WTC11 (cell line): ENCODE data around the gene DEXI. TPM values are rescaled to one million over a fixed set of nuclear protein-coding genes. Genes with fewer than 3 reads are reported as not detected.
A peak's percentile ranks its signal among the peaks of the same experiment; 100 is the strongest.
"Not testable (repeated sequence)": the region's sequence is repeated elsewhere in the genome, so short reads cannot be mapped to it uniquely, and the experiment has no call there.

Experiments
- ATAC-seq: fragments of 200-7000 bp; cut with Tn5 transposase; 2 replicates; pipeline ENCODE4 v1.10.0; 2021; ENCODE audit warnings: mild to moderate bottlenecking, moderate library complexity
- CTCF ChIA-PET: fragments of 300-600 bp; sonication (Branson Sonifier 250); formaldehyde crosslinking; loops from one replicate; lab custom pipeline; 2021; ENCODE audit warnings: antibody characterized with exemption; lab: Charles Lee
- POLR2A ChIA-PET: fragments of 350-600 bp; sonication (Branson Sonifier 250); formaldehyde crosslinking; loops from one replicate; lab custom pipeline; 2021; ENCODE audit warnings: antibody characterized with exemption; lab: Charles Lee
- DNase-seq: peaks from one replicate; pipeline ENCODE4 v3.0.0; 2021; ENCODE audit warnings: low spot score
- H3K27ac Mint-ChIP-seq: 2 replicates; pipeline ENCODE4 v1.8.0; 2021; ENCODE audit warnings: mixed read lengths
- H3K27me3 Mint-ChIP-seq: 2 replicates; pipeline ENCODE4 v1.8.0; 2021; ENCODE audit warnings: low read depth, mild to moderate bottlenecking, moderate library complexity, mixed read lengths
- H3K36me3 Mint-ChIP-seq: 2 replicates; pipeline ENCODE4 v1.8.0; 2021; ENCODE audit warnings: mixed read lengths
- H3K4me1 Mint-ChIP-seq: 2 replicates; pipeline ENCODE4 v1.8.0; 2022; ENCODE audit warnings: mixed read lengths
- H3K4me3 Mint-ChIP-seq: 2 replicates; pipeline ENCODE4 v1.8.0; 2021; ENCODE audit warnings: mild to moderate bottlenecking, moderate library complexity, mixed read lengths
- H3K9me3 Mint-ChIP-seq: 2 replicates; pipeline ENCODE4 v1.8.0; 2021; ENCODE audit warnings: mixed read lengths
- ATF3 ChIP-seq: sonication (generic); formaldehyde crosslinking; conservative IDR thresholded peaks from 2 replicates; pipeline ENCODE4 v1.8.1; 2022; ENCODE audit warnings: mild to moderate bottlenecking, missing genetic modification reagents
- CBFB ChIP-seq: sonication (generic); formaldehyde crosslinking; IDR thresholded peaks from 2 replicates; pipeline ENCODE4 v1.8.1; 2022; ENCODE audit warnings: mild to moderate bottlenecking, low read depth, missing genetic modification reagents
- CREM ChIP-seq: sonication (generic); formaldehyde crosslinking; IDR thresholded peaks from 2 replicates; pipeline ENCODE4 v1.8.1; 2022; ENCODE audit warnings: mild to moderate bottlenecking, missing genetic modification reagents, moderate library complexity
- E2F1 ChIP-seq: sonication (generic); formaldehyde crosslinking; IDR thresholded peaks from 2 replicates; pipeline ENCODE4 v1.8.0; 2022; ENCODE audit warnings: mild to moderate bottlenecking, missing genetic modification reagents
- GABPB1 ChIP-seq: sonication (generic); formaldehyde crosslinking; IDR thresholded peaks from 2 replicates; pipeline ENCODE4 v1.8.1; 2023; ENCODE audit warnings: mild to moderate bottlenecking, missing genetic modification reagents
- HMGXB4 ChIP-seq: sonication (generic); formaldehyde crosslinking; IDR thresholded peaks from 2 replicates; pipeline ENCODE4 v1.8.1; 2023; ENCODE audit warnings: mild to moderate bottlenecking, moderate library complexity, missing genetic modification reagents
- IRF2 ChIP-seq: sonication (generic); formaldehyde crosslinking; IDR thresholded peaks from 2 replicates; pipeline ENCODE4 v1.8.0; 2022; ENCODE audit warnings: low read depth, missing genetic modification reagents, borderline replicate concordance
- NFE2L1 ChIP-seq: sonication (generic); formaldehyde crosslinking; IDR thresholded peaks from 2 replicates; pipeline ENCODE4 v1.8.1; 2023; ENCODE audit warnings: missing genetic modification reagents
- RORB ChIP-seq: fragments of 250-450 bp; sonication (Bioruptor Pico); IDR thresholded peaks from 2 replicates; pipeline ENCODE4 v1.9.0; 2021; ENCODE audit warnings: mild to moderate bottlenecking
- SP1 ChIP-seq: sonication (generic); formaldehyde crosslinking; conservative IDR thresholded peaks from 2 replicates; pipeline ENCODE4 v1.8.1; 2022; ENCODE audit warnings: missing genetic modification reagents
- TP53 ChIP-seq: sonication (generic); formaldehyde crosslinking; IDR thresholded peaks from 2 replicates; pipeline ENCODE4 v1.8.1; 2023; ENCODE audit warnings: mild to moderate bottlenecking, missing genetic modification reagents
- ZMAT4 ChIP-seq: fragments of 250-450 bp; sonication (Bioruptor Pico); IDR thresholded peaks from 2 replicates; pipeline ENCODE4 v1.9.0; 2021; ENCODE audit warnings: mild to moderate bottlenecking
- ZNF281 ChIP-seq: sonication (generic); formaldehyde crosslinking; IDR thresholded peaks from 2 replicates; pipeline ENCODE4 v1.8.0; 2023; ENCODE audit warnings: mild to moderate bottlenecking, missing genetic modification reagents
- total RNA-seq: library from RNA; stranded (reverse); gene quantifications from 3 replicates; pipeline ENCODE4 v1.2.3, GENCODE V29; 2021

DEXI gene
- total RNA-seq, 1 experiment from 2014 or later: 33.7 TPM

- no peak for TF ChIP-seq ZMAT4 (CRISPR knock-in tag)
- TF ChIP-seq HMGXB4 (CRISPR knock-in tag): 0 out of 2 replicates have a peak, but pooled peaks have one; percentile 50
- no peak for TF ChIP-seq CBFB (CRISPR knock-in tag)
- TF ChIP-seq IRF2 (CRISPR knock-in tag): no peak
- TF ChIP-seq E2F1: no peak
- no peak for TF ChIP-seq RORB
- TF ChIP-seq ZNF281 (CRISPR knock-in tag): no peak
- TF ChIP-seq SP1 (CRISPR knock-in tag): peak; percentile 94
These were observed 2.2 kb upstream of the DEXI start, which contains the start of gene CLEC16A (continued) for GRCh38 chr16:10944249-10945064.

GRCh38 chr16:10943064-10943353 lies 741 bp upstream of the DEXI start:
- ChIA-PET CTCF (no interaction called here), POLR2A (no interaction called here)
- no peak for DNase-seq
- Mint-ChIP-seq H3K27ac (peak overlapping the region; percentile 18; the same call in 1 of the 2 replicates), H3K4me1 (peaks cover 58% of the 10 kb centered on the region), H3K27me3 (peaks cover 3% of the 10 kb centered on the region; the same call in 1 of the 2 replicates), H3K36me3 (peaks cover 7% of the 10 kb centered on the region; the same call in 1 of the 2 replicates), H3K9me3 (no peaks in the 10 kb centered on the region), H3K4me3 (peak overlapping the region; percentile 74)
- ATAC-seq: no peak
- TF ChIP-seq NFE2L1 (CRISPR knock-in tag) (no peak), GABPB1 (CRISPR knock-in tag) (no peak), CREM (no peak), ATF3 (CRISPR knock-in tag) (no peak), TP53 (no peak)

GRCh38 chr16:10941935-10942351 lies 325 bp downstream of the DEXI start:
- H3K27me3 Mint-ChIP-seq, H3K36me3 Mint-ChIP-seq, ATAC-seq, H3K27ac Mint-ChIP-seq, H3K9me3 Mint-ChIP-seq, DNase-seq: not testable (repeated sequence)
- peaks cover 51% of the 10 kb centered on the region for H3K4me1 Mint-ChIP-seq
- ChIA-PET CTCF (interaction anchor here (0.6 to 3.7 kb wide), 15 partner anchors 11 to 1153 kb away, joined by 3 to 38 read pairs (median 3); partner anchors contain the start of gene SOCS1), POLR2A (interaction anchor here (0.5 to 1.0 kb wide), 3 partner anchors 23 to 82 kb away, joined by 3 to 5 read pairs (median 4); no protein-coding TSS in a partner anchor)
- H3K4me3 Mint-ChIP-seq: peak overlapping the region; percentile 95
